Fibroblast of the aortic adventitia (primary cell): Measurements from ENCODE around the gene GRAP. TPM values are rescaled to one million over a fixed set of nuclear protein-coding genes. Genes with fewer than 3 reads are reported as not detected.
"Not testable (repeated sequence)": the region's sequence is repeated elsewhere in the genome, so short reads cannot be mapped to it uniquely, and the experiment has no call there.

Experiments used
- DNase-seq: peaks from one replicate; pipeline ENCODE4 v3.0.0-alpha.2; 2010; ENCODE audit warnings: low read depth
- H3K4me3 ChIP-seq: 2 replicates; pipeline ENCODE4 v1.5.1; 2011; ENCODE audit warnings: low read depth, mild to moderate bottlenecking, control low read depth, low read length, moderate library complexity
- CTCF ChIP-seq: IDR thresholded peaks from 2 replicates; pipeline ENCODE4 v1.5.1; 2011; ENCODE audit warnings: mild to moderate bottlenecking, low read length, control low read depth, inconsistent platforms; ENCODE audit not compliant: insufficient read depth
- total RNA-seq: library from RNA; depleted of rRNA; stranded (reverse); fragments of >200 nt; gene quantifications from 2 replicates; pipeline ENCODE4 v1.2.3, GENCODE V29; 2012; ENCODE audit warnings: low replicate concordance

GRAP gene
- total RNA-seq, 1 donor = under 0.01 TPM

- not testable (repeated sequence) for H3K4me3 ChIP-seq, DNase-seq
Measured at GRCh38 chr17:19047510-19047909, 753 bp upstream of the GRAP start.

- not testable (repeated sequence) for H3K4me3 ChIP-seq, DNase-seq
Measured at GRCh38 chr17:19044643-19045042, 2.1 kb downstream of the GRAP start.

- not testable (repeated sequence) for H3K4me3 ChIP-seq, DNase-seq
Measured at GRCh38 chr17:19043032-19043431, 3.7 kb downstream of the GRAP start.

- DNase-seq, H3K4me3 ChIP-seq: not testable (repeated sequence)
Measured at GRCh38 chr17:19042369-19042768, 4.4 kb downstream of the GRAP start.

GRCh38 chr17:19041871-19042270, 4.9 kb downstream of the GRAP start:
- not testable (repeated sequence) for H3K4me3 ChIP-seq, DNase-seq

GRCh38 chr17:19040350-19040749, 6.4 kb downstream of the GRAP start:
- H3K4me3 ChIP-seq, DNase-seq: not testable (repeated sequence)

GRCh38 chr17:19038730-19039129, 8.0 kb downstream of the GRAP start:
- DNase-seq, H3K4me3 ChIP-seq: not testable (repeated sequence)

- DNase-seq, H3K4me3 ChIP-seq: not testable (repeated sequence)
Measured at GRCh38 chr17:19038007-19038406, 8.8 kb downstream of the GRAP start.

GRCh38 chr17:19037547-19037946, 9.2 kb downstream of the GRAP start:
- not testable (repeated sequence) for DNase-seq, H3K4me3 ChIP-seq

- not testable (repeated sequence) for DNase-seq, H3K4me3 ChIP-seq
Measured at GRCh38 chr17:19036186-19036585, 10.6 kb downstream of the GRAP start.

- DNase-seq, H3K4me3 ChIP-seq: not testable (repeated sequence)
Measured at GRCh38 chr17:19032377-19032988, 14.3 kb downstream of the GRAP start.

GRCh38 chr17:19031729-19032128, 15.0 kb downstream of the GRAP start:
- DNase-seq, H3K4me3 ChIP-seq: not testable (repeated sequence)
- peak; percentile 53 for TF ChIP-seq CTCF

GRCh38 chr17:19030771-19031449, 15.8 kb downstream of the GRAP start:
- H3K4me3 ChIP-seq, DNase-seq: not testable (repeated sequence)

GRCh38 chr17:19029740-19030139, 17.0 kb downstream of the GRAP start:
- not testable (repeated sequence) for DNase-seq, H3K4me3 ChIP-seq

- DNase-seq, H3K4me3 ChIP-seq: not testable (repeated sequence)
Measured at GRCh38 chr17:19028671-19029070, 18.1 kb downstream of the GRAP start.
